Measurements from ENCODE around the gene RGS3. TPM values are rescaled to one million over a fixed set of nuclear protein-coding genes. Genes with fewer than 3 reads are reported as not detected.

RGS3 gene
- total RNA-seq, 1 donor from 2014 or later = 116 TPM

- DNase-seq (ENCODE audit: low spot score) = no peak
Measured at GRCh38 chr9:113509463-113509862, 45.9 kb downstream of the RGS3 start.

GRCh38 chr9:113511047-113511521, 47.6 kb downstream of the RGS3 start:
- DNase-seq (ENCODE audit: low spot score) = no peak

- DNase-seq (ENCODE audit: low spot score) = no peak
Measured at GRCh38 chr9:113511856-113512761, 48.6 kb downstream of the RGS3 start.

- DNase-seq (ENCODE audit: low spot score) = no peak
Measured at GRCh38 chr9:113513111-113513510, 49.6 kb downstream of the RGS3 start.

GRCh38 chr9:113513536-113513935, 50.0 kb downstream of the RGS3 start:
- no peak for DNase-seq (ENCODE audit: low spot score)

GRCh38 chr9:113514061-113514460, 50.5 kb downstream of the RGS3 start:
- DNase-seq (ENCODE audit: low spot score) = no peak

GRCh38 chr9:113514748-113515147, 51.2 kb downstream of the RGS3 start:
- DNase-seq (ENCODE audit: low spot score) = no peak

- DNase-seq (ENCODE audit: low spot score) = no peak
Measured at GRCh38 chr9:113515862-113516261, 52.3 kb downstream of the RGS3 start.

- no peak for DNase-seq (ENCODE audit: low spot score)
Measured at GRCh38 chr9:113516840-113517577, 53.5 kb downstream of the RGS3 start.

GRCh38 chr9:113519426-113520108, 56.0 kb downstream of the RGS3 start:
- DNase-seq (ENCODE audit: low spot score) = no peak

- DNase-seq (ENCODE audit: low spot score) = no peak
Measured at GRCh38 chr9:113520109-113520642, 56.6 kb downstream of the RGS3 start.

- no peak for DNase-seq (ENCODE audit: low spot score)
Measured at GRCh38 chr9:113521693-113522255, 58.2 kb downstream of the RGS3 start.

- DNase-seq (ENCODE audit: low spot score) = no peak
Measured at GRCh38 chr9:113522419-113522818, 58.9 kb downstream of the RGS3 start.

- DNase-seq (ENCODE audit: low spot score) = no peak
Measured at GRCh38 chr9:113522858-113523257, 59.3 kb downstream of the RGS3 start.

- no peak for DNase-seq (ENCODE audit: low spot score)
Measured at GRCh38 chr9:113523421-113524141, 60.1 kb downstream of the RGS3 start.

- no peak for DNase-seq (ENCODE audit: low spot score)
Measured at GRCh38 chr9:113524468-113524867, 60.9 kb downstream of the RGS3 start.

- no peak for DNase-seq (ENCODE audit: low spot score)
Measured at GRCh38 chr9:113525205-113525604, 61.7 kb downstream of the RGS3 start.

GRCh38 chr9:113525831-113526230, 62.3 kb downstream of the RGS3 start:
- no peak for DNase-seq (ENCODE audit: low spot score)

- no peak for DNase-seq (ENCODE audit: low spot score)
Measured at GRCh38 chr9:113526231-113526746, 62.8 kb downstream of the RGS3 start.

GRCh38 chr9:113526841-113527240, 63.3 kb downstream of the RGS3 start:
- no peak for DNase-seq (ENCODE audit: low spot score)

Data from mesenteric fat pad (tissue), 1 donor.